K562 (cell line): ENCODE measurements around the gene ROM1. TPM values are rescaled to one million over a fixed set of nuclear protein-coding genes. Genes with fewer than 3 reads are reported as not detected.

Source experiments
- BCL6 ChIP-seq: fragments of 250-450 bp; sonication (Bioruptor Pico); IDR thresholded peaks from 2 replicates; pipeline ENCODE4 v1.4.0; 2020
- BCLAF1 ChIP-seq, 2 experiments: fragments of 450-650 bp in 1 of 2; IDR thresholded peaks; 2 replicates each; pipeline ENCODE4 v1.6.1; 2011 to 2017; ENCODE audit warnings: low read depth in 2 of 2, antibody characterized with exemption in 1 of 2, borderline replicate concordance in 1 of 2, low read length in 1 of 2, mild to moderate bottlenecking in 1 of 2, mixed read lengths in 1 of 2; ENCODE audit not compliant: control insufficient read depth in 1 of 2
- C11orf30 ChIP-seq: fragments of 450-650 bp; IDR thresholded peaks from 2 replicates; pipeline ENCODE4 v1.6.1; 2016; ENCODE audit warnings: low read depth, mild to moderate bottlenecking
- DMBX1 ChIP-seq: fragments of 250-450 bp; sonication (Bioruptor Pico); IDR thresholded peaks from 2 replicates; pipeline ENCODE4 v1.8.0; 2022; ENCODE audit warnings: inconsistent platforms, mild to moderate bottlenecking, moderate library complexity, borderline replicate concordance
- EGR1 ChIP-seq: fragments of 450-650 bp; conservative IDR thresholded peaks from 2 replicates; pipeline ENCODE4 v1.6.1; 2017; ENCODE audit warnings: mild to moderate bottlenecking
- EZH2 ChIP-seq: IDR thresholded peaks from 2 replicates; pipeline ENCODE4 v1.6.1; 2012; ENCODE audit warnings: low read depth, mild to moderate bottlenecking, inconsistent platforms, low read length, borderline replicate concordance
- HNRNPK ChIP-seq: fragments of 200-400 bp; formaldehyde crosslinking; IDR thresholded peaks from one replicate; pipeline ENCODE4 v1.6.1; 2018; ENCODE audit warnings: mild to moderate bottlenecking, low read depth, low read length; ENCODE audit not compliant: poor library complexity, severe bottlenecking
- JUN ChIP-seq, 2 experiments: sonication (generic) in 1 of 2; formaldehyde crosslinking in 1 of 2; IDR thresholded peaks; 2 replicates each; pipeline versions ENCODE4 v1.6.1 to v1.8.0; 2012 to 2022; ENCODE audit warnings: borderline replicate concordance in 2 of 2, mild to moderate bottlenecking in 2 of 2, improper control_type of control experiment in 1 of 2, low read depth in 1 of 2, low read length in 1 of 2, missing genetic modification reagents in 1 of 2
- KLF16 ChIP-seq: IDR thresholded peaks from 2 replicates; pipeline ENCODE4 v1.6.1; 2016; ENCODE audit warnings: antibody characterized with exemption
- NR1H2 ChIP-seq: sonication (generic); formaldehyde crosslinking; IDR thresholded peaks from 2 replicates; pipeline ENCODE4 v1.4.0; 2020; ENCODE audit warnings: mild to moderate bottlenecking, missing genetic modification reagents
- SMAD4 ChIP-seq: fragments of 250-450 bp; sonication (Bioruptor Pico); conservative IDR thresholded peaks from 2 replicates; pipeline ENCODE4 v1.8.0; 2021; ENCODE audit warnings: inconsistent platforms, mild to moderate bottlenecking, moderate library complexity
- U2AF2 ChIP-seq: fragments of 200-400 bp; formaldehyde crosslinking; optimal IDR thresholded peaks from 2 replicates; pipeline ENCODE3; 2017; ENCODE audit warnings: low read depth, mild to moderate bottlenecking, low read length
- XRCC5 ChIP-seq: fragments of 200-400 bp; formaldehyde crosslinking; IDR thresholded peaks from 2 replicates; pipeline ENCODE4 v1.6.1; 2017; ENCODE audit warnings: low read depth, mild to moderate bottlenecking, low read length
- ZNF282 ChIP-seq: sonication (generic); formaldehyde crosslinking; IDR thresholded peaks from 2 replicates; pipeline ENCODE4 v1.8.1; 2023; ENCODE audit warnings: missing genetic modification reagents
- ZNF395 ChIP-seq: fragments of 200-800 bp; sonication (Bioruptor generic); IDR thresholded peaks from 2 replicates; pipeline ENCODE4 v1.6.1; 2017; ENCODE audit warnings: missing genetic modification characterization, missing compliant biosample characterization
- ZNF609 ChIP-seq: sonication (generic); formaldehyde crosslinking; IDR thresholded peaks from 2 replicates; pipeline ENCODE4 v1.8.1; 2023; ENCODE audit warnings: missing genetic modification reagents, mild to moderate bottlenecking, borderline replicate concordance
- ZNF79 ChIP-seq: fragments of 250-450 bp; sonication (Bioruptor Pico); IDR thresholded peaks from 2 replicates; pipeline ENCODE4 v1.4.0; 2020; ENCODE audit warnings: low read depth, mild to moderate bottlenecking, moderate library complexity
- polyA plus RNA-seq, 8 experiments: library from polyadenylated mRNA; depleted of rRNA in 4 of 8; stranded (reverse) in 5 of 8; unstranded in 3 of 8; fragments of >200 nt; fragmentation: Nextera tagmentation in 2 of 8; fragmentation: Illumina TruSeq in 1 of 8; extraction: Ambion mirVana in 2 of 8; extraction: Trizol in 1 of 8; gene quantifications; 2 replicates each; pipeline versions ENCODE4 v1.2.1 to v1.2.3, GENCODE V29; 2011 to 2014; ENCODE audit warnings: inconsistent platforms in 1 of 8, missing spikeins in 1 of 8
- total RNA-seq, 7 experiments: library from RNA; depleted of rRNA in 6 of 7; stranded (reverse); fragments of >200 nt in 6 of 7; fragmentation: Illumina TruSeq in 2 of 7; extraction: Trizol in 2 of 7; gene quantifications; 2 replicates each; pipeline versions ENCODE4 v1.2.1 to v1.2.3, GENCODE V29; 2011 to 2021; ENCODE audit warnings: low replicate concordance in 1 of 7

Gene ROM1
- total and polyA plus RNA-seq, 9 of the 15 experiments (the other 6 are each of a cell fraction or from before 2014, with no cell fraction given), result 0.75 to 4.0 (median 2.6) TPM

- TF ChIP-seq BCLAF1 (IDR thresholded peaks at IDR 0.05; ENCODE audit: borderline replicate concordance in 1 of 2, control insufficient read depth in 1 of 2, low read depth in 2 of 2, low read length in 1 of 2) (0 out of 4 replicates have a peak, but pooled peaks of 1 of the 2 experiments have one; percentile 22), EGR1 (peak; percentile 71), ZNF282 (no peak), ZNF609 (CRISPR knock-in tag) (0 out of 2 replicates have a peak, but pooled peaks have one; percentile 44), NR1H2 (CRISPR knock-in tag) (no peak), HNRNPK (peak; percentile 90), KLF16 (no peak), BCL6 (no peak), U2AF2 (no peak), JUN (IDR thresholded peaks at IDR 0.05; ENCODE audit: borderline replicate concordance, low read depth, low read length) (peak; percentile 93), JUN (CRISPR knock-in tag; IDR thresholded peaks at IDR 0.05; ENCODE audit: borderline replicate concordance) (no peak), SMAD4 (CRISPR knock-in tag) (peak; percentile 61), ZNF395 (CRISPR knock-in tag) (peak; percentile 84), DMBX1 (CRISPR knock-in tag) (no peak; the same call in 1 of the 2 replicates), ZNF79 (no peak), EZH2 (no peak), XRCC5 (peak; percentile 63; the same call in 1 of the 2 replicates), C11orf30 (peak; percentile 60)
Observed at GRCh38 chr11:62621567-62622470, 8.8 kb downstream of the ROM1 start, which contains the start of gene B3GAT3 (continued).
